HG02588 (cell line): ENCODE measurements around the gene EYA3.
A peak's percentile ranks its signal among the peaks of the same experiment; 100 is the strongest.

Experiments used
- ATAC-seq: cut with Tn5 transposase; IDR thresholded peaks from one replicate; pipeline ENCODE4 v1.9.1; 2021; ENCODE audit warnings: mild to moderate bottlenecking, moderate library complexity; ENCODE audit not compliant: unreplicated experiment

Gene EYA3, protein sequence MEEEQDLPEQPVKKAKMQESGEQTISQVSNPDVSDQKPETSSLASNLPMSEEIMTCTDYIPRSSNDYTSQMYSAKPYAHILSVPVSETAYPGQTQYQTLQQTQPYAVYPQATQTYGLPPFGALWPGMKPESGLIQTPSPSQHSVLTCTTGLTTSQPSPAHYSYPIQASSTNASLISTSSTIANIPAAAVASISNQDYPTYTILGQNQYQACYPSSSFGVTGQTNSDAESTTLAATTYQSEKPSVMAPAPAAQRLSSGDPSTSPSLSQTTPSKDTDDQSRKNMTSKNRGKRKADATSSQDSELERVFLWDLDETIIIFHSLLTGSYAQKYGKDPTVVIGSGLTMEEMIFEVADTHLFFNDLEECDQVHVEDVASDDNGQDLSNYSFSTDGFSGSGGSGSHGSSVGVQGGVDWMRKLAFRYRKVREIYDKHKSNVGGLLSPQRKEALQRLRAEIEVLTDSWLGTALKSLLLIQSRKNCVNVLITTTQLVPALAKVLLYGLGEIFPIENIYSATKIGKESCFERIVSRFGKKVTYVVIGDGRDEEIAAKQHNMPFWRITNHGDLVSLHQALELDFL

DNA sequence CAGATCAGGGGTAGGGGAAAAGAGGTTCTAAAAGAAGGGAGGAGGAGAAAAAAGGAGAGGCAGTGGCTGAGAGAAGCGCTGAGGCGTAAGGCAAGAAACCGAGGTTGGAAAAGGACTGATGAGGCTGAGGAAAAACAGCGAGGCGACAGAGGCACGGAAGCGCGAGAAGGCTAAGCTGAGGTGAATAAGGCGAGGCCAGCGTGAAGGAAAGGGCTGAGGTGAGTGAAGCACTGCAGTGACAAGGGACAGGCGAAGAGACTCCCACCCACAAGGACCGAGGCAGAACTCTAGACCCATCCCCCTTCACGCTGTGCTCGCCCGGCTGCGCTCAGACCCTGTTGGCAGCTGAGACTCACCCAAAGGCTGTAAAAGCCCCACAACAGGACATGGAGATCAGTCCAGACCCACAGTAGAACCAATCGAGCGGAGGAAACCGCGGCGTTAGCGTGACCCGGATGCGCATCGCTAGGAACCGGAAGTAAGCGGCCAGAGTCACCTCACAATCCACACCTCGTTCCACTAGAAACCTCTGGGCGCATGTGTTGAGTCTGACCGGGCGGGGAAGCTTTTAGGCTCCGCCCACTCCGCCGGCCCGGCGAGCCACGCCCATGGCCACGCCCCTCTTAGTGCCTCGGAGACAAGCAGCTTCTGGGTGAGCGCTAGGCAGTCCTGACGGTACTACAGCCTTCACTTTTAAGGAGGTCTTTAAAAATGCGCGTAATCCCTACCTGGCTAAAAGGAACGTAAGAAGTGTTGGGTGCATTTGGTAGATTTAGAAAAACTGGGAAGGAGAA is at the start of gene EYA3:
TSS of gene EYA3 (minus strand) at position 443 of the 794 bp plus-strand sequence. CDS start 30,584 bp downstream, outside the sequence.
- peak; percentile 87 for ATAC-seq

DNA sequence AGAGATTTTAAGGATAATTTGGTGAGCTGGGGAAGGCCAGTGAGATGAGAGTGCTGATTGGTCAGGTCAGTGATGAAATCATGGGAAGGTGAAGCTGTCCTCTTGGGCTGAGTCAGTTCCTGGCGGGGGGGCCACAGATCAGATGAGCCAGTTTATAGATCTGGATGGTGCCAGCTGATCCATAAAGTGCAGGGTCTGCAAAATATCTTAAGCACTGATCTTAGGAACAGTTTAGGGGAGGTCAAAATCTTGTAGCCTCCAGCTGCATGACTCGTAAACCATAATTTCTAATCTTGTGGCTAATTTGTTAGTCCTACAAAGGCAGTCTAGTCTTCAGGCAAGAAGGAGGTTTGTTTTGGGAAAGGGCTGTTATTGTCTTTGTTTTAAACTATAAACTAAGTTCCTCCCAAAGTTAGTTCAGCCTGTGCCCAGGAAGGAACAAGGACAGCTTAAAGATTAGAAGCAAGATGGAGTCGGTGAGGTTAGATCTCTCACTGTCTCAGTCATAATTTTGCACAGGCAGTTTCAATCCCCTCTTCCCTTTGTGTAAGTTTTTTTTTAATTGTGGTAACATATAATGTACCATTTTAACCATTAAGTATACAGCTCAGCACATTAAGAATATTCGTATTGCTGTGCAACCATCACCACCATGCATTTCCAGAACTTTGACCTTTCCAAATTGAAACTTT is 48.7 kb upstream of the EYA3 start:
- ATAC-seq, result no peak

DNA sequence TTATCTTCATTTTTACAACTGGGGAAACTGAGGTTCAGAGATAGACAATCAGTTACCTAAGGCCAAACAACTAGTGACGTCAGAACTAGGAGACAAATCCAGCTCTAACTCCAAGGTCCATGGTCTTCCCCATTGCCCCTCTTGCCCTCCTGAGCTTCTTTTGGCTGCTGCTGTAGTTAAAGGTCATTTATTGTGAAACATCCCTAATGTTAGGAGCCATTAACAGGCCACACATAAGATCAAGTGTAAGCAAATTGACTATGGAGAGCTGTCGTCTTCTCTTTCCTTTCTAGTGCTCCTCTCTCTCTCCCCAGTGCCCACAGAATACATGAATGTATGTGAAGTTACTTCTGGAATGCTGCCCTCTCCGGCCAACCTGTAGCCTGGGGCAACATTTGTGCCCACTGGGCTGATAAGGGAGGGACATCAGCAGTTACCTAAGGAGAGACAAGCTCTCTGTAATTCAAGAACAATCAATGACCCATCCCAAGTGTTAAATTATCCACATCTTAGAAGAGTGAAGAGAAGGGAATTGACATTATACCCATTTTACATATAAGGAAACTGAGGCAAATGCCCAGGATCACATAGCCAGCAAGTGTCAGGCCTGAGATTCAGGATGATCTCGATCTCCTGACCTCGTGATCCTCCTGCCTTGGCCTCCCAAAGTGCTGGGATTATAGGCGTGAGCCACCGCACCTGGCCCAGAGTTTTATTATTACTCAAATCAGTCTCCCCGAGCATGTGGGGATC is 47.9 kb upstream of the EYA3 start:
- no peak for ATAC-seq

DNA sequence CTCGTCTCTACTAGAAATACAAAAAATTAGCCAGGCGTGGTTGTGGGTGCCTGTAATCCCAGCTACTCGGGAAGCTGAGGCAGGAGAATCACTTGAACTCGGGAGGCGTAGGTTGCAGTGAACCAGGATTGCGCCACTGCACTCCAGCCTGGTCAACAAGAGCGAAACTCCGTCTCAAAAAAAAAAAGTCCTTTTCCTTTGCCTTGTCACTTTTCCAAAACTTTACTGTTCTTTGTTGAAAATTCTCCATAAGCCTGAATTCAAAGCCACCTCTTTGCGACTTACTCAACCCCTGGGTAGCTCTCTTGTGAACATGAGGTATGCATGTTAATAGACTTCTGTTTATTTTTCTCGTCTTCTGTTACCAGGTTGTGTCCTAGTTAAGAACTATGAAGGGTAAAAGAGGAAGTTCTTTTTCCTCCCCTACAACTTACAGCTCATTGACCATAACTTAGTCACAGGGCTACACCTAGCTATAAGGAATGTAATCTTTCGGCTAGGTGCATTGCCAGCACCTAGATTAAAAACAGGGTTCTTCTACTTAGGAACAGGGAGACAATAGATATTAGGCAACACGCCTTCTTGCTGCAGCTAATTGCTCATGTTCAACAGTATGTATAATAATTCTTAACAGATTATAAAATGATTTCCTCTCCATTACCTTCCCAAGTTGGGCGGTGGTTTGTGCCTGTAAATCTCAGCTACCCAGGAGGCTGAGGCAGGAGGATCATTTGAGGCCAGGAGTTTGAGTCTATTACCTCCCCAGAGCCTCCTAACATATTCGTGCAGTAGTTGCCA is 47.2 kb upstream of the EYA3 start:
- ATAC-seq, result no peak

GRCh38 chr1:28134651-28135207 is 46.3 kb upstream of the EYA3 start:
- ATAC-seq, result no peak

- no peak for ATAC-seq
Observed at GRCh38 chr1:28132171-28133167, 44.1 kb upstream of the EYA3 start.

GRCh38 chr1:28130901-28131300 is 42.5 kb upstream of the EYA3 start:
- no peak for ATAC-seq

GRCh38 chr1:28129150-28129549 is 40.7 kb upstream of the EYA3 start:
- ATAC-seq, result no peak

DNA sequence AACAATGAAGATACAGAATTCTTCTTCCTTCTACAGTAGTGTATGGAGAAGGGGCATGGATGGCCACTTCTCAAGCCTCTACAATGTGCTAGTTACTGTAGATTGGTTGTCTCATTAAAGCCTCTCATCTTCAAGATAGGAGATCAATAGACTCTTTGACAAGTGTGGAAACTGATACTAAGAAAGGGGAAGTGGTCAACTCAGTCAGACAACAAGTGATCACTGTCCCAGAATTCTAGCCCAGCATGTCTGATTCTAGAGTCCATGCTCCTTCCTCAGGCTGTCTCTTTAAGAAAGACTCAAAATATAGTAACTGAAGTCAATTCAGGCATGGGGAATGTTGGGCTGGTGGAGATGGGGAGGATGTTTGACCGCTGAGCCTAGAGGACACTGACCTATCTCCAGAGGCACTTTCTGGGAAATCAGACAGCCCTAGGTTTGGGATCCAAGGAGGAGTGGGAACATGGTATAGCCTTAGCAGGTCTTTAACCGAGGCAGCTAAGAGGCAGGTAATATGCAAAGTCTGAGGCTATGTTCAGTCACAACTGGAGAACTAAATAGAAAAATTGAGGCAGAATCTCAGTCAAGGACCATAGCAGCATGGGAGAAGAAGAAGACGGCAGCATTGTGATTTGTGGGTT is 39.3 kb upstream of the EYA3 start:
- peak; percentile 61 for ATAC-seq

- no peak for ATAC-seq
Observed at GRCh38 chr1:28126783-28127490, 38.5 kb upstream of the EYA3 start.

DNA sequence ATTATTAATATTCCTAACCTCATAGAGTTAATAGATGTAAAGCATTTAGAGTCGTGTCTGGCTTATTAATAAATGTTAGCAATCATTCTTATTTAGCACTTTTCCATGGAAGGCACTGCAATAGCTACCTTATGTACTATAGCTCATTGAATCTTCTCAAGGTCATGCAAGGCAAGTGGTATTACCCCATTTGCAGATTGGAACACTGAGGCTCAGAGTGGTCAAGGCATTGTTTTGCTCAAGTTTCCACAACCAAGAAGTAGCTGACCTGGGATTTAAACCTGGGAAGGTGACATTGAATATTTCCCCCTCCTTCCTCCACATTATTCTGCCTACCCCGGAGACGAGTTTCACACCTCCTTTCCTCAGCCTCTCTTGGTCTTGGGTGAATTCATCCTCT is 37.8 kb upstream of the EYA3 start:
- ATAC-seq, result no peak

DNA sequence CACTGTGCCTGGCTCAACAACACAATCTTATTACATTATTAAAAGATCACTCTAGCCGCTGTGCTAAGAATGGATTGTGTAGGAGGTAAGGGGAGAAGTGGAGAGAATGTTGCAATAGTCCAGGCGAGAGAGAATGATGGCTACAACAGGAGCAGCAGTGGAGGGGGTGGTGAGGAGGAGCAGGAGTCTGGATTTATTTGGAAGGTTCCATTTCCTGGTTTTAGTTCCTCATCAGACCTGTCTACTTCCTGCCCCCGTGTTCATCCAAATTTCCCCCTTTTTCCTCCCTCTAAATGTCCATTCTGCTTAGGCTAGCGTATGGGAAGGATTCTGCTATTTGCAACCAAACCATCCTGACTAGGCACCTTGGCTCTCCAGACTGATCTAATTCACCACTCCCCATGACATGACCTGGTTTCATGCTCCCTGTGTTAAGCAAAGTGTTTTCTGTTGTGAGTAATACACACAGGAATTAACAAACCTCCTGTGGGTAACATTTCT is 35.1 kb upstream of the EYA3 start:
- no peak for ATAC-seq

GRCh38 chr1:28122183-28122582 is 33.8 kb upstream of the EYA3 start:
- no peak for ATAC-seq

GRCh38 chr1:28119556-28119955 is 31.1 kb upstream of the EYA3 start:
- ATAC-seq, result no peak

DNA sequence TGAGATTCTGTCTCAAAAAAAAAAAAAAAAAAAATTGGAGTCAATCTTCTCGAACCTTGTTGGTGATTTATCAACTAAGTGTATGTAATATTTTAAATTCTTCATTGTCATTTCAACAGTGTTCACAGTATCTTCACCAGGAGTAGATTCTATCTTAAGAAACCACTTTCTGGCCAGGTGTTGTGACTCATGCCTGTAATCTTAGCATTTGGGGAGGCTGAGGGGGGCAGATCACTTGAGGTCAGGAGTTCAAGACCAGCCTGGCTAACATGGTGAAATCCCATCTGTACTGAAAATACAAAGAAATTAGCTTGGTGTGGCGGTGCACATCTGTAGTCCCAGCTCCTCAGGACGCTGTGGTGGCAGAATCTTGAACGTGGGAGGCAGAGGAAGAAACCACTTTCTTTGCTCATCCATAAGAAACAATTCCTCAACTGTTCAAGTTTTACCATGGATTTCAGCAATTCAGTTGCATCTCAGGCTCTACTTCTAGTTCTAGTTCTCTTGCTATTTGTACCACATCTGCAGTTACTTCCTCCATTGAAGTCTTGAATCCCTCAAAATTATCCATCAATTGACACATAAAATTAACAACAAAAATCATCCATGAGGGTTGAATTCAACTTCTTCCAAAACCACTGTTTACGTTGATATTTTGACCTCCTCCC is 30.4 kb upstream of the EYA3 start:
- no peak for ATAC-seq

GRCh38 chr1:28115267-28115666 is 26.9 kb upstream of the EYA3 start:
- no peak for ATAC-seq
